Activated CD4-positive, alpha-beta T cell treated with anti-CD3 and anti-CD28 coated beads, Interleukin-2, amount 50 U/mL, for 24 hours (primary cell): Measurements from ENCODE around the gene ARID1B.

Experiments used
- DNase-seq, 2 donors: peaks; one replicate each; pipeline ENCODE4 v3.0.0-alpha.2; 2020; ENCODE audit warnings: low read depth in 1 of 2, low spot score in 1 of 2

ARID1B gene

GRCh38 chr6:157069585-157069984 is 292.4 kb downstream of the ARID1B start:
- no peak for DNase-seq

DNA sequence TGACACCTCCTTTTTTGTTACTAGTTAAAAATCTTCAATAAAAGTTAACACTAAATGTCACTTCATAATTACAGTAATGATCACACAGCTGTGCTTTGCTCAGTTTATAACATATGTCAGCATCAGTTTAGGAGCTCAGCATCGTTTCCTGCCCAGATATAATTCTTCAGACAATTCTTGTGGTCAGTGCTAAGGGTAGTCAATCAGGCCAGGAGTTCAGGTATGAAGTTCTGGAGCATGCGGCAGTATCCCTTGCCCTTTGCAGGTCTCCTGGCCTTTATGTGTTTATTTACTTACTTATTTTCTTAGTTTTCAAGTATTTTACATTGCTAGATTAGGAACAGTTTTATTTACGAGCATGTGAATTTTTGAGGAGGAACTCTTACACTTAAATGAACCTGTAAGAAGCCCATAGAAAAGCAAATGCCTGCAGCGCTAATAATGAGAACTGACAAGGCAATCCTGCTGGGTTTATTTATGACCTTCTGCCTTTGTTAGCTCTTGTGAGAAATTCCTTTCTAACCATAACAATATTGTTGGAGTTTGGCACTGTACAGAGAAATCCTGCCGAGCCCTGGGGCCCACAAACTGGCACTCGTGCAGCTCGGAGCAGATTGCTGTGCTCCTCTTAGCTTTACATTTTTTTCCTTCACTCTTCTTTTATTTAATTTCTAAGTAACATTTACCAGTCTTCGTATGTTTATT is 293.4 kb downstream of the ARID1B start:
- no peak for DNase-seq

DNA sequence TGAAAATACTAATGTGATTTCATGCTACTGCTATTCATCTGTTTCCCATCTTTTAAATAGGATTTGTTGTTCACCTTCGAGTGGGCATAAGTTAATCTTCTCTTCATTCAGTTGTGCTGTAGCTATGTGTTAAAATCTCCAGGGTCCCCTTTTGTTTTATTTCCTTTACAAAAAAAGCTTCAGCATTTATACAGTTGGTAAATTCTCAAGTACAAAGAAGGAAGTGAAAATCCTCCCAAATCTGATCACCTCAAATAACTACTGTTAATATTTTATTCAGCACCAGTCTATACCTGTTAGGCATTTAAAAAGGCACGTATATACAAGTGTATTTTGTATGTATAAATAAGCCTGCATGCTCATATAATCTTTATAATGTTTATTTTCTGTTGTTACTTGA is 294.9 kb downstream of the ARID1B start:
- DNase-seq: no peak

- no peak for DNase-seq
Observed at GRCh38 chr6:157073596-157073995, 296.4 kb downstream of the ARID1B start.

- DNase-seq: no peak
Observed at GRCh38 chr6:157074969-157075368, 297.8 kb downstream of the ARID1B start.

DNA sequence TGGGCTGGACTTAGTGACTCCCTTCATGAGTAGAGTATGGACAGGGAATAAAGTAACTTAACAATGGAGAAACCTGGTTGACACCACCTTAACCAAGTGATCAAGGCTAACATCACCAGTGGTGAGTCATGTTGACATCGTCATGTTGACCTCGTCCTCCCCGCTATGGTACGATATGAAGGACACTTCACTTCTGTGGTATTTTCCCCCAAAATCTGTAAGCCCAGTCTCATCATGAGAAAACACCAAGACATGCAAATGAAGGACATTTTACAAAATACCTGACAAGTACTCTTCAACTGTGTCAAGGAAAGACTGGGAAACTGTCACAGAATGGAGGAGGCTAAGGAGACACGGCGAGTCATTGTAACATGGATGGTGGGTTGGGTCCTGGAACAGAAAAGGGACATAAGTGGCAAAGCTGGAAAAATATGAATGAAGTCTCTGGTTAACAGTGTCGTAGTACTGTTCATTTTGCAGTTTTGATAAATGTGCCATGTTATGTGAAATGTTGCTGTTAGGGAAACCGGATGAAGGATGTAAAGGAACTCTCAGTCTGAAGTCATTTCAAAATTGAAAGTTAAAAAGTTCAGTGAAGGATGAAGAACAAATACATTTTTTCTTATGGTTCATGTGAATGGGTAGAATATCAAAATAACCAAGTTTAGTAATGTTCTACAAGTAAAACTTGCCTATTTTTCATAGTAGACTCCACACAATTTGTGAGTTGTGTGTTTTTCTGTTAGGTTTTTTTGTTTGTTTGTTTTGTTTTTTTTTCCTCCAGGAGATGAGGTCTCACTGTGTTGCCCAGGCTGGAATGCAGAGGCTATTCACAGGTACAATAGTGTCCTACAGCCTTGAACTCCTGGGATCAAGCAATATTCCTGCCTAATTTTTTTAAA is 298.6 kb downstream of the ARID1B start:
- peak in 1 of 2 donors; percentile 35 for DNase-seq

DNA sequence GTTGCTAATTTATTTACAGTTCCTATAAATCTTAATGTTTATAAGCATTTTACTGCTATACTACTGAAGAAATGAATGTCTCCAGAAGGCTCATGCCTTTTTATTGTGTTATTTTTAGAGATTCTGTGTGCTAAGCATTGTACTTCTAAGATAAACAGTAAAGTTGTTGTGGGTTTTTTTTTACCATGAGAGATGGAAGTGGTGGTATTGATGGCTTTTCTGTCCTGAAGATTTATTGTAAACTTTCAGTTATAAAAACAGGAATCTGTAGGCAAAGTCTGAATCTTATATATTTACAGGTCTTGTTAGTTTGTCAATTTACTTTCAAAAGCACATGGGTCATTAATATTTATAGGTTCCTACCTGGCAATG is 299.3 kb downstream of the ARID1B start:
- DNase-seq: no peak

DNA sequence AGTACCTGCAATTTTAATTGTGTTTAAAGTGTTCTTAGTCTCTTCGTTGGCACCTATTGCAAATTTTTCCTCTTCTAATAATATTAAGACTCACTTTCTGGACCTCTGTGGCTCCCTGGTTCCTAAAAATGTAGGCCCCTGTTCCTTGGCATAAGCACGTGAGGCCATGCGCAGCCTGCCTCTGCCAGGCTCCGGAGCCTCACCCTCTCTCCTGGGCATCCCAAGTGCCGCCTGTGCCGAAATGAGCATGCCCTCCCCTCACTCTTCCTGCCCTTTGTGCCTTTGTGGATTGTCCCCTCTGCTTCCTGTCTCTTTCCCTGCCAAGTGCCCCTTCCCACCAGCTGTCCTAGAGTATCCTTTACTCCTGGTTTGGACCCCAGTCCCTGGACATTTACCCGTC is 300.1 kb downstream of the ARID1B start:
- no peak for DNase-seq

DNA sequence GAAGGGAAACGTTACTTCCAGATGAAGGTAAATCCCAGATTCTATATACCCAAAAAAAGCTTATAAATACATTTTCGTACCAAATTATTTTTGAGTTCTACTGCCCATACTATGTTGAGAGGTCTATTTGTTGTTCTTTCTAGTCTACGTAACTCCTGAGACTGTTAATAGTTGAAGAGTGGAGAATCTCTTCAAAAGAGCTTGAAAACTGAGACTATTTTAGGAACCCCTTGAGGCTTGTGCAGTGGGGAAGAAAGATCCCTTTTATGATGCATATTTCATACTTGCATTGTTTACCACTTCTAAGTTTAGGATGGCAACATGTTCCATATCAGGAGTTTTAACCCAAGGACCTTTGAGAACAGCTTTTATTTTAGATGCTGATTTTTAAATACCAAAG is 301.1 kb downstream of the ARID1B start:
- DNase-seq: no peak

DNA sequence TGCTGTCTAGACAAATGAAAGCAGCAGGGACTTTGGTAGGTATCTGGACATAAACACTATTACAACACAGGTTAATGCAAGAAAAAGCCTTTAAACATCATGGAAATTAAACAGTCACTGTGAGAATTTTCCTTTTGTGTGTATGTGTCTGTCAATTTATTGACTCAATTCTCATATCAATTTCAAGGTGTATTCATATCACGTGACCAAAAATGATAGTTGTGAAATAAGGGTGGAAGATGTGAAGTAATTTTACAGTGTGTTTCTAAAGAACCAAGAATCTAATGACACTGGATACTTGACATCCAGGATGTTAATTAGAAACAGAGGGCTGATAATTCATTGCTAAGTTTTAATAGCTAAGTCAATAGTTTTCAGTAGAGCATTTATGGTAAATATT is 302.1 kb downstream of the ARID1B start:
- no peak for DNase-seq

DNA sequence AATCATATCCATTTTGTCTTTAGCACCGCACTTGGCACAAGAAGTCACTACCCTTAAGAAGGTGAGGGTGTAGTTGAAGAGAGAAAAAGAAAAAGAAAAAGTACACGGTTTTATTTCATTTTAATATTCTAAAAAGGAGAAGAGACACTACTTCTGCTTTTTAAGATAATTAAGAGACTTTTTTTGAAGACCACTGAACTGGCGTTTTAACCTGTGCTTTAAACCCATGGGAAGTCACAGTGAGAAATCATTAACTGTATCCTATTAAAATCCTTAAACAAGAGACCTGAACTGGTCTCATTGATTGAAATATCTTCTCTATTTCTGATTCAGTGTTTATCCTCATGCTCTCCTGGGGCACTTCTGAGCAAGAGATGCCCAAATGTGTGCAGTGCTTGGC is 302.6 kb downstream of the ARID1B start:
- no peak for DNase-seq

DNA sequence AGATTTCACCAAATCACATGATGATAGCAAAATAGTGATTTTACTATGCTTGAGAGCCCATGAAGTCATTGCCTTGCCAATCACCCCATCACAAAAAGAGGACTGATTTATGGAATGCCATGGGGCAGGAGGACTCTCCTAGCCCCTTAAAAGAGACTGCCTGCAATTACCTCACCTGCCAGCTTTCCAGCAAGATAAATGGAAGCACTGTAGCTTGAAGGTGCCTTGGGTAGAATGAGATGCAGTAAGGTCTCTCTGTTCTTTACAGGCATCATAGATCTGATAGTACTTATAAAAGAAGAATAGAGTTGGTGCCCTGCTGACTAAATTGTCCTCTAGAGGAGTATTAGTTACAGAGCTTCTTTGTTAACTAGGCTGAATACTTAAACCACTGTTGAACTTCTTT is 303.8 kb downstream of the ARID1B start:
- DNase-seq: no peak

GRCh38 chr6:157083343-157083742 is 306.2 kb downstream of the ARID1B start:
- no peak for DNase-seq

DNA sequence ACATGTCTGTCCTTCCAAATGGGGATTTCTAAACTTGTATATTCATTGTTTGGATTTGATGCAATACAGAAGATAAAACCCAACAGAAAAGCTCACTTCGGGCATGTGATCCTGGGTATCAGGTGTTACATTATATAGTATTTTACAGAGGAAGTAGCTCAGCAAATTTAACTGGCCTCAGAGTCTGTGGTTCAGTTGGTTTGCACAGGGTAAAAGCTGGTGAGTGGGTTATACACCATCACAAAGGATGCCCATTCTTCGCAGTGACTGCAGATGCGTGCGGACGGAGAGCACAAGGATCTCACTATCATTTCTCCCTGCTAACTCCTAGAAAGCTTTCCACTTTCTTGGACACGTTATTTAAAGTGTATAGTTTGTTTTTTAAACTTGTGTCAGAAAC is 309.5 kb downstream of the ARID1B start:
- no peak for DNase-seq

- DNase-seq: no peak
Observed at GRCh38 chr6:157087974-157088373, 310.8 kb downstream of the ARID1B start.

GRCh38 chr6:157088841-157089240 is 311.7 kb downstream of the ARID1B start:
- DNase-seq: no peak

DNA sequence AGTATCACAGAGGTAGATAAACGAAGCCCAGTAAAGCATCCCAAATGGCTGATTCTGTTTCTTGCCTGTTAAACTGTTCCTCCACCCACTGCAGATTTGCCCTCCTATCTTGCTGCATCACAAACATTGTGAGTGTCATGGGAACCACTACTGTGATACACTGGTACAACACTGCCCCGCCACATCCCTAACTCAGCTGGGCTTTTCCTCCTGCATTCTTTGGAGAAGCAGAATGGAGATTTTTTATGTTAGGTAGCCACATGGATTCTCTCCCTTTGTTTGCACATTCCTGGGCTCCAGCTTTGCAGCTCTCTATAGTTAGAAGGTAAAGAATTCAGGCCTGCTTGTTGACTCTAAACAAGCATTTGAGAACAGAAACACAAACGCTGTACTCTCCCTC is 312.1 kb downstream of the ARID1B start:
- no peak for DNase-seq

DNA sequence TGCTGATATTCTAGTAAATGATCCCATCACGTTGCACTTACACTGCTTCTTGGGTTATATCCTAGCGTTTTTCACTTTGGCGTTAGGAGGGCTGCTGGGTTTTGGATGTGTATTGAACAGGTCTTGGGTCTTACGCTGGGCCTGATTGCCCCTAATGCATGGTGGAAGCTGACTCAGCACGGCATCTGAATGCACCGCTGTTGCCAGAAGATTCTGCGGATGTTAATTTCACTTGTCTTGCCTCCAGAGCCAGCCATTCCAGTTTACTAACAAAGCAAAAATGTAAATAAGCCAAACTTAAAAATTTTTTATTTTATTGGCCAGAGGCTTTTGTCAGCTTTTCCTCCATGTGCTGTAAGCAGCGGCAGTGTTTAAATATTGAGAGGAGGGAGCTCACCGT is 312.7 kb downstream of the ARID1B start:
- no peak for DNase-seq

DNA sequence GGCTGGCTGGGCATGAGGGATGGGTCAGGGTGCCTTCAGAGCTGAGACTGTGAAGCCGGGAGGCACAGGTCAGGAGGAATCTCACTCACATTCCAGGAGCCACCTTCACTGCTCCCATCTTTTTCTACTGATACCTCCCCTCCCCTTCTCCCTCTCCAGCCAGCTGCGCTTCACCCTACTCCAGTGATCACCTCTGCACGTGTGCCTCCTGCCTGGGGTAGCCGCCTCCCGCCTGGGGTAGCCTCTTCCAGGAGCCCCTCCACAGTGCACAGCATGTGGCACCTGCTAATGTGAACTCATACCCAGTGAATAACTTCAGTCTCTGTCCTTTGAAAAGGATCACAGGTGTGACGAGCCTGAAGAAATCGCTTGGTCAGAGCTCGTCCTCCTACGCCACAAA is 313.6 kb downstream of the ARID1B start:
- no peak for DNase-seq

- DNase-seq: no peak
Observed at GRCh38 chr6:157091243-157091642, 314.1 kb downstream of the ARID1B start.

DNA sequence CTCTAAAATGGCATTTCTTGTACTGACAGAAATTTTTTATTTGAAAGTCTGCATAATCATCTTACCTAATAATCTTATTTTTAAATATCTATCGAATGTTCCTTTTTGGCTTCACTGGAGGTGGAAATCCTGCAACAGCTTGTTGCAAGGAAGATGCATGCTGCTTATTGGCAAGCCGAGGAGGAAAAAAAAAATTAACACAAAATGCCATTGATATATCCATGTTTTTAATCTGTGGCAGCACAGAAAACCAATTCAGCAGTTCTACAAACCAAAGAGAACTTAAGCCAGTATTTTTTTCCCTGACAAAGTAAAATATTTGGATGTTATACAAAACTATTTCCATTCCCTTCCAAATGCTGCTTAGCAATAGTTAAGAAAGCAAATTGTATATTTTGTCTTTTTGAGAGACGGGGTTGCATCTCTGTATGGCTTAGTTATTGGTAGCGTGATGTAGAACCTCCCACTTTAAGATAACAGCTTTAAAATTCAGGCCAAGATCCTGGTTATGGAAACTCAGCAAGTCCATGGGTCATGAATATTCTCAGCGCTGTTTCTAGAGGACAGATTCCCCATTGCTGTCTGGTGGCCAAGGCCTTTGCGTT is 314.8 kb downstream of the ARID1B start:
- no peak for DNase-seq

GRCh38 chr6:157092736-157093135 is 315.6 kb downstream of the ARID1B start:
- no peak for DNase-seq
